Measurements from ENCODE around the gene PPP2R5A. TPM values are rescaled to one million over a fixed set of nuclear protein-coding genes. Genes with fewer than 3 reads are reported as not detected.
A peak's percentile ranks its signal among the peaks of the same experiment; 100 is the strongest.

Gene PPP2R5A
- total RNA-seq (2014; rRNA removed; shearing (Covaris generic)), result 15.1 and 18.4 TPM in 2 replicates

DNA sequence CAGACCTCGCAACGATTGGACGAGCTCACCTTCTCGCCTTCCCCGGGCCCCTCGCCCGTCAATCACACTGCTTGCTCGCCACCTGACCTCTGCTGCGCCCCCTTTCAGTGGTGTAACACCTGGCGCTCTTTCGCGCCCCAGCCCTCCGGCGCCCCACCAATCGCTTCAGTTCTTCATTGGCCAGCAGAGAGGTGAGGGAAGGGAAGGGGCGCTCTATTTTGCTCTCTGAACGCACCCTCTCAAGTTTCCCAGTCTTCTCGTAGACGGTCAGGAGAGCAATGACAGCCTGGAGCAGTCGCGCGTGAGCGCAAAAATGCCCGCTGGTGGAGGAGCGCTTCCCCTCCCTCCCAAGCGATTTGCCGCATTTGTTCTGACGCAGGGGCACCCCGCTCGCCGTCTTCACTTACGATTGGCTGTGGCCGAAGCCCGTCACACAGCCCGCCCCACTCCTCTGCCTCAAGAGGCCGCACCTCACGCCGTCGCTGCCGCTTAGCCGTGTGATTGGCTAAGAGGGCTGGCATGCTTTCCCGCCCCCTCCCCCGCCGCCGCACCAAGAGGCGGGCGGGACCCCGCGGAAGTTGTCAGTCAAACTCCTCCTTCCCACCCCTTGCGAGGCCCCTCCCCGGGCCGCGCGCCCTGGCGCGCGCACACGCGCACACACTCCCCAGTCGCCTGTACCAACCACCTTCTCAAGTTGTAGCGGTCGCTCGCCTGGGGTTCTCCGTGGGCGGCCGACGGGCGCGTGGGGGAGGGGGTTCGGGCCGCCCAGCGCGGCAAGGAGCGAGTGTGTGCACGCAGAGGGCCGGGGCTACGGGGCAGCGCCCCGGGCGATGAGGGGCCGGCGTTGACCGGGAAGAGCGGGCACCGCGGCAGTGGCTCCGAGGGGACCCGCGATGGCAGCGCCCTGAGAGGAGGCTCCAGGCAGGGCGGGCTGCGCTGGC lies at the start of gene PPP2R5A:
Gene PPP2R5A, plus strand, starts transcription at position 667 of the 941 bp plus-strand sequence. CDS start 701 bp downstream, outside the sequence.
- peak; percentile 98 for DNase-seq (ENCODE audit: low spot score)

DNA sequence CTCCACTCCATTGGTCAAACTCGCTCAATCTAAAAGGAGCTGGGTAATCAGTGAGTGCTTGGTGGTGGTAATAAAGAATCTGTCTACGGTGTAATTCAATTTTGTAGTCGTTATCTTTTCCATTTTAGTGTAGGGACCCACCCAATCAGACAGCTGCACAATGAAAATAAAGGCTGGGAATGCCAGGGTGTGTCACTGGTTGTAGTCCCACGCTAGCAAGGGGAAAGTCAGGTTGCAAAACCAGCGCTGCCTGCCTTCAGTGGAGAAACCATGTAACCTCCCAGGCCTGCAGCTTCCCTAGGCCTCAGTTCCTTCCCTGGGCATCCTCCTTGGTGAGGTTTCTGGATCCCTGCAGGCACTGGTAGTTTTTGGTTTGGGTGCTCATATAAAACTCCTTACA lies 49.4 kb upstream of the PPP2R5A start:
- DNase-seq (ENCODE audit: low spot score), result no peak

DNA sequence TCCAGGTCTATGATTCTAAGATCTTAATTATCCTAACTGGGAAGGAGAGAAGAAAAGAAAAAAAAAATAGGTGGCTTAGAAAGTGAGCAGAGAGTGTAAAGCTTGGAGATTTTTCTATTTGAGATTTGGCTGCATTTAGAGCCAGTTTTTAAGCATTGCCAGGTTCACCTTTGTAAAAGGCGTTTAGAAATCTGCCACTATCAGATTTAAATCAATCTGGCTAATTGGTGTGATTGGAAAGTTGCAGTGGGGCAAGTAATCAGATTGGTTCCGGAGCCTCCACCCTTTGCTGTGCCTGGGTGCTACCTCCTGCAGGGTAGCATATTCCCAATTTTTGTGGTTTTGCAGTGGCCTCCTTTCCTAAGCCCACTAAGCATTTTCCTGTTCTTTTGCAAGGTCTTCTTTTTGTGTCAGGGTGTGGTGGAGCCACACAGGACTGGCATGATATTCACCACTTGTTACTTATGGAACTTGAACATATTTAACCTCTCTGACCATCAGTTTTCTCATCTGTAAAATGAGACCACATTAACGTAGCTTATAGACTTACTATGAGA lies 48.5 kb upstream of the PPP2R5A start:
- DNase-seq (ENCODE audit: low spot score), result no peak

DNA sequence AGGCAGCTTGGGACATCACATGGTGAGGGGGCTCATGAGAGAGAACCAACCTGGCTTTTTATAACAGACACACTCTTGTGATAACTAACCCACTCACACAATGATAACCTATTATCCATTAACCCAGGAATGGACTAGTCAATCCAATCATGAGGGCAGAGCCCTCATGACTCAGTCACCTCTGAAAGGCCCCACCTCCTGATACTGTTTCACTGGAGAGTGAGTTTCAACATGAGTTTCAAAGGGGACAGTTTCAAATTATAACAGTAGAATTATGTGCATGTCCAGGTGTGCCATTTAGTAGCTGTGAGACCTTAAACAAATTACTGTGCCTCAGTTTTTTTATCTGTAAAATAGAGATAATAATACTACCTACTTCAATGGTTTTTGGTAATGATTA lies 47.6 kb upstream of the PPP2R5A start:
- no peak for DNase-seq (ENCODE audit: low spot score)

DNA sequence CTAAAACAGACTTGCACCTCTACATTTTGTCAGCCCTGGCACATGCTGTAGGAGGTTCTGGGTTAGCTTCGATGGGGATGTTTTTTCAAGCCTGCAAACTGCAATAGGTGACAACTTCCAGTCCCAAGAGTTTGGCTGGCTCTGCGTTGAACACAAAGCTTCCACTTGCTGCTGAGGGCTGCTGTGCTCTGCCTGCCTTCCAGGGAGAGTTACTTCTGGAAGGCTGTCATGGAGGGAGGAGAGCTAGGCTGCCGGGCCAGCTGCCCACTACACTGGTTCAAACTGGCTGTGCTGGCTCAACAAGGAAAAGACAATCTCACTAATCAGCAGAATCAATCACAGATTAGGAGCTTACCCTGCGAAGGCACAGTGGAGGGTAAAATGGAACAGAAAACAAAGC lies 46.7 kb upstream of the PPP2R5A start:
- DNase-seq (ENCODE audit: low spot score), result no peak

DNA sequence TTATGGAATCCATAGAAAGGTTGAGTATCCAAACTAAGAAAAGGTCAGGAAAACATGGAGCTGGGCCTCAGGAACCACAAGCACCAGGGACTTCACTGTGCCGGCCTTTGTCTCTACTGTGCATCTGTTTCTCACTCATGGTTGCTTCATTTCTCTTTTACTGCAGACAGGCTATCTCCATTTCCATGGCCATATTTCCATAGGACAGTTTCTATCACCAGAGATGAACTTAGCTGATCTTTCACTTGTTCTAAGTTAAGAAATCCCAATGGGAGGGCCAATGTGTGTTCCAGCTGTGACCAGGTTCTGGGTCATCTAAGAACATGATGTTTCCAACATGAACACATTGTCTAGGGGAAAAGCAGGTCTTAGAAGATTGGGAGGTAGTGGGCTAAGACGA lies 43.7 kb upstream of the PPP2R5A start:
- no peak for DNase-seq (ENCODE audit: low spot score)

DNA sequence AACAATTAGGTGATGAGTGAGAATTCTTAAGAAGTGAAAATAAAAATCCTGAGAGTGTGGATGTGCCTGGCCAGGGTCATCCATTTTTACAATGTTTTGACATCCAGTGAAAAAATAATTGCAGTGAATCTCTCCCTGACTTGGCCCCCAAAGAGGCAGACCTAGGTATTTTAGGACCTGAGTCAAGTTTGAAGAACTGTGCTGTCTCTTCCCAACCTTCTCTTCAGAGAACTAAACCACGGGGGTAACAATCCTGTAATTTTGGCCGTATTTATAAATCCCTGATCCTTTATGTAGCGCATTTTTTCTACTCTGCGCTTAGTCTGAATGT lies 43.3 kb upstream of the PPP2R5A start:
- DNase-seq (ENCODE audit: low spot score), result no peak

DNA sequence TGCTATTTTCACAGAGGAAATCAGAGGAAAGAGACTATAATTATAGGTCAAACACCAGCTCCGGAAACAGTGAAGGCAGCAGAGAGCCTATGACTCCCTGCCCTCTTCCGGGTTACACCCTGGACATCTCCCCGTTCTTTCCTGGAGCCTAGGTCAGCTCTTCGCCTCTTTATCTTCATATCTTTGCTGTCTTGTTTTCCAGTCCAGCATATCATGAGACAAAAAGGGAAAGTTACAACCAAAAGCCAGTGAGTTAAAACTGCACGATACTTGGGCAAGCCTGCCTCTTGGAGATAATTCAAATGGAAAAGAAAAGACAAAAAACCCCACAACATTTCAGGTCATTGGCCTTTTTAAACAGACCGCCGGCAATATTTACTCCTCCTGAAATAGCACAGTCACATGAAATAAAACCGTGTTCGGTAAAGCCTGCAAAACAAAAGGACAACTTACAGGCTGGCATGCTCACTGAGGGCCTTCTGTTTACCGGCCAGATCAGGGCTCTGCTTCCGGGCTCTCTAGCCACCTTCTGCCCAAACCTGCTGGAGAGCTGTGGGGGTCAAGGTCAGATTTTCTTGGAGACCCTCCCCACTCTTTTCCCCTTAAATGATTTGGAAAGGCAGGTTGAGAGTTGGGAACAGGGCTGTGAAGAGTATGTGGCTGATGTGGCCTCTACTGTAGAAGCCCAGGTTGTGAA lies 42.8 kb upstream of the PPP2R5A start:
- no peak for DNase-seq (ENCODE audit: low spot score)

DNA sequence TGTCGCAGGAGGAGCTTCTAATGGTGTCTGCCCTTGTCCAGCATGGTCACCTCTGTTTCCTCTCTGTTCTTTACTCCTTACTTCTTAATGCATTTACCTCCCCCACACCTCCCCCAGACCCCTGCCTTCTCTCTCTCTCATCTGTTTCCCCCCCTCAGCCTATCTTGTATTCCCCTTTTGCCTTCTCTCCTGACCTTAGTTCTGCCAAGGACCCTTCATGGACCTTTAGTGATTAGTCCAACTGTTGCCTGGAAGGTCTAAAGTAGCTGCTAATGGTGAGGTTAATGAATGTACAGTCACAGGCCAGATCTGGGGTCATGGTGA lies 42.3 kb upstream of the PPP2R5A start:
- no peak for DNase-seq (ENCODE audit: low spot score)

DNA sequence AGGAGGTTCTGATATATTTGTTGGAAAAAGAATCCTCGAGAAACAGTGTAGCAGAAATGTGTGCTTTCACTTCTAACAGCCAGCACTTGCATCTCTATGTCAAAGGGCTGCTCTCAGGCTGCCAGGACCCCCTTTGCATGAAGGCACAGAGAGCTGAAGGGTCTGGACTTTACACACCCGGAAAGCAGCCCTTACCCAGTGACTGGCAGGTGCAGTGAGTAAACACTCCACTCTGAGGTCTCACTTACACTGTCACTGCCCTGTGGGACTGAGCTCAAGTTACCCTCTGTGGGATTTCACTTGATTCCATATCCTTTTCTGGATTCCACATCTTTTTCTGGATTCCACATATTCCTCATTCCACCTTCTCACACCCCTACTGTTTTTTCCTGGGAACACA lies 40.8 kb upstream of the PPP2R5A start:
- no peak for DNase-seq (ENCODE audit: low spot score)

DNA sequence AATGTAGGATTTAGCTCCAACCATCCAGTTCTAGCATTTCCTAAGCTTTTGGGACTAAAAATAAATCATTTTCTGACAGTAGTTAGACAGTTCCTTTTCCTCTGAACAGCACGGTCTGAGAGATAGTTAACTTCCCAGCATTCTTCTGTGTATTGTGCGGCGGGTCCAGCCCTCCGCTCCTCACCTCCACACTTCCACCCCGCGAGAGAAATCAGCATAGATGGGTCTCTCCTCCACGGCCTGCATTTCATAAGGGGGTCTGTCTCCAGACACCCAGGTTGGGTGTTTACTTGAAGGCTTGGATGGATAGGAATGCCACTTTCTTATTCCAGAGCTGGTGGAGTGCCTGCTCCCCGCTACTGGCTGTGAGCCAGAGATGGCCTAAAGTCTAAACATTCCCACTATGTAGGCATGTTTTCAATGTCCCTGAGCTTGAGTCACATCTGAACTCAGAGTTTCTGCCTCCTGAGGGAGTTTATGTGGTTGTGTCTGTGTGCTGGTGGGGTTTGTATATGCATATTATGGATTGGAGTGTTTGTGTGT lies 38.0 kb upstream of the PPP2R5A start:
- peak; percentile 69 for DNase-seq (ENCODE audit: low spot score)

DNA sequence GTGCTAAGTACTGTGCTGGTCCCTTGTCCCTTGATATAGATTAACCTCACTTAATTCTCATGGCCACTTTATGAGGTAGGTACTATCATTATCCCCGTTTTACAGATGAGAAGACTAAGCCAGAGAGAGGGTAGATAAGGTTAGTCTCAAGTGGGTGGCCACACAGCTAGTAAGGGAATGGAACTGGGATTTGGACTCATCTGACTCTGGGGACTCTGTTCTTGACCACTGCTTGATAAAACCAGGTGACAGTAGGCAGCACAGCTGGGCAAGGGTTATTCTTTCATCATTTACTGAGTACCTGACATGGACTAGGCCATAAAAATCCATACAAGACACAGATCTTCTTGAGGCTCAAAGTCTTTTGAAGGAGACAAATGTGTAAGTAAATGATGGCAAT lies 37.2 kb upstream of the PPP2R5A start:
- DNase-seq (ENCODE audit: low spot score), result no peak

DNA sequence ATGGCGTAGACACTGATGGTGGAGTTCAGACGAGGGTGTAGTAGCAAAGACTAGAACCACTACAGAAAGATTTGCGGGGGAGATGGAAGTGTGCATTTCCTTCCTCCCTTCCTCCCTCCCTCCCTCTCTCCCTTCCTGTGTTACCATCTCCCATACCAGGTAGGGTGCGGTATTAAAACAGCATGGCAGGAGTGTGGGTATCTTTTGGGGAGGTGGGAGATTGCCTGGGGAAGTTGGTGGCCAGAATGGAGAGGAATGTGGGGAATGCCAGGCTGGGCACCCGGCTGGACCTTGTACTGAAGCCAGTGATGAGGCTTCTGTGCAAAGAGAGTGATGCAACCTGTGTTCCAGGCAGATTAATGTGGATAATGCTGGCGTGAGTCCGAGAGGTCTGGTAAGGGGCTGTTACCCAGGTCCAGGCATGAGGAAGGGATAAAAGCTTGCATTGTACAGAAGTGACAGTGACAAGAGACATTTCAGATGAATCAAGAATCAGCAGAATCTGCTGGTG lies 30.3 kb upstream of the PPP2R5A start:
- no peak for DNase-seq (ENCODE audit: low spot score)

DNA sequence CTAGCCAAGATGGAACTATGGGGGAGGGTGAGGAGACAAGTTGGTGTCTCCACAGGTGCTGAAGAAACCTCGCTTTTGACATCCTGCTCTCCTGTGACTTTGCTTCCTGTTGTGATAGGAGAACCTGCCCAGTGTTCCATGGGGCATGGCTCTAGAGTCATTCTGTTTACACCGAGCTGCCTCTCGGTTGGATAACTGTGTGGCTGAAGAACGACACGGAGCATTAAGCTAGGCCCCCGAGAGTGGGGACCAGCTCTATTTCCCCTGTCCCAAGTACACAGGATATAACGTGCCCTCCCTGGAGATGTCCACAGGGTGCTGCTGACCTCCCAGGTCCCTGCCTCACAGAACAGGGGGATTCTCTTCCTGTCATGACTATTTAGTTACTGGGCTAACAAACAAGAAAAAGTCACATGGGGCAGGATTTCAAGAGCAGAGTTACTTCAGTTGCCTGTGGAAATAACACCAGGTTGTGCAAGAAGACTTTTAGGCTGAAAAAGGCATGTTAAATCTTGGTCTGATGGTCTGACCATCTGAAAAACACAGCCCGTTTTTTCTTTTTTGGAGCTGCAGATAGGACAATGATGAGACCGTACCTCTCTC lies 29.4 kb upstream of the PPP2R5A start:
- DNase-seq (ENCODE audit: low spot score), result no peak

DNA sequence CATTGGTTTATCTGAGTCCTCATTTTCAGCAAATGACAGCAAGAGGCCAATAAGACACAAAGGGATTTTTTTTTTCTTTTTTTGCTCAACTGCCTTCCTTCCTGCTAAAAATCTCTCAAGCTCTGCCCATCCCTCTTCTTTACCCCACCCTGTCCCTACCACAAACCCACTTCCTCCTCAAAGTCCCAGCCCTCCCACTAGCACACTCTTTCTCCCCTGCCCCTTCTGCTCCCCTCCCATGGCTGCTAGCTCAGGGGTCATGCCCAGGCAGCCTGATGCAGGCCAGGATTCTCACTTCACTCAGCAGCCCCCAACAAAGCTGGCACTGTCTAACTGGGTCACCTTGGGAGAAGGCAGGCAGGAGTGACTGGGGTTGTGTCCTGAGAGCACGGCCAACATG lies 28.8 kb upstream of the PPP2R5A start:
- no peak for DNase-seq (ENCODE audit: low spot score)

DNA sequence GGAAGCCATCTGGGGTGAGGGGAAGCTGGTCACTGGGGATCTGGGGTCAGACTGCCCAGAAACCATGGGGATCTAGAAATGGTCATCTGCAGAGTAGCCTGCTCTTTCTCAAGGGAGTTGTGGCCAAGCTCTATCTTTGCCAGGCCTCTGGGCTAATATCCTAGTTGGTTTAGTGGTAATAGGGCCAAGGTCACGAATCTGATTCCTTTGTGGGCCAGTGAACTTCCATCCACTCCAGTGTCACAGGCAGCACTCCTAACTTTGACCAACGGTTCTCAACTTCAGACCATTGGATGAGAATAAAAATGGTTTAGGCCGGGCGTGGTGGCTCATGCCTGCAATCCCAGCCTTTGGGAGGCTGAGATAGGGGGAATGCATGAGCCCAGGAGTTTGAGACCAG lies 28.1 kb upstream of the PPP2R5A start:
- DNase-seq (ENCODE audit: low spot score), result no peak

DNA sequence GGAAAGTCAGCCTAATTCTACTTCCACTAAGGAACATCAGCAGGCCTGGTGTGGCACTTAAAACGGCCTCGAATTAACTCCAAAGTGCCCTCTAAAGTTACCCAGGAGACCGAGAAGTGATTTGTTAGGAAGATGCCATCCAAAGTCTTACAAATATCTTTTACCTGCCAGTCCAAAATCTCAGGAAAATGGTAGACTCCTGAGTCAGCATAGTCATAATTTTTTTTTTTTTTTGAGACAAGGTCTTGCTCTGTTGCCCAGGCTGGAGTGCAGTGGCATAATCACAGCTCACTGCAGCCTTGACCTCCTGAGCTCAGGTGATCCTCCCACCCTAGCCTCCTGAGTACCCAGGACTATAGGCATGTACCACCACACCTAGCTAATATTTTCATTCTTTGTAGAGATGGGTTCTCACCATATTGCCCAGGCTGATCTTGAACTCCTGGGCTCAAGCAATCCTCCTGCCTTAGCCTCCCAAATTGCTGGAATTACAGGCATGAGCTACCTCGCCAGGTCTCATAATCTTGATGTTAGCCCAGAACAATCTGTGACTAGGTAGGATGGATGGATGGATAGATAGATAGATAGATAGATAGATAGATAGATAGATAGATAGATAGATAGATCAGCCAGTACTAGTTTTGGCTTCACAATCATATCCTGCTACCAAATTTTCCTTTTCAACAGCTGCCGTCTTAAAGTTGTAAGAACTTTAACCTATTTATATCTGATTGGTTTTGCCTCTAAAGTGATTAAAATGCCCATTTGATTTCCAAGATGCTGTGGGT lies 25.3 kb upstream of the PPP2R5A start:
- no peak for DNase-seq (ENCODE audit: low spot score)

DNA sequence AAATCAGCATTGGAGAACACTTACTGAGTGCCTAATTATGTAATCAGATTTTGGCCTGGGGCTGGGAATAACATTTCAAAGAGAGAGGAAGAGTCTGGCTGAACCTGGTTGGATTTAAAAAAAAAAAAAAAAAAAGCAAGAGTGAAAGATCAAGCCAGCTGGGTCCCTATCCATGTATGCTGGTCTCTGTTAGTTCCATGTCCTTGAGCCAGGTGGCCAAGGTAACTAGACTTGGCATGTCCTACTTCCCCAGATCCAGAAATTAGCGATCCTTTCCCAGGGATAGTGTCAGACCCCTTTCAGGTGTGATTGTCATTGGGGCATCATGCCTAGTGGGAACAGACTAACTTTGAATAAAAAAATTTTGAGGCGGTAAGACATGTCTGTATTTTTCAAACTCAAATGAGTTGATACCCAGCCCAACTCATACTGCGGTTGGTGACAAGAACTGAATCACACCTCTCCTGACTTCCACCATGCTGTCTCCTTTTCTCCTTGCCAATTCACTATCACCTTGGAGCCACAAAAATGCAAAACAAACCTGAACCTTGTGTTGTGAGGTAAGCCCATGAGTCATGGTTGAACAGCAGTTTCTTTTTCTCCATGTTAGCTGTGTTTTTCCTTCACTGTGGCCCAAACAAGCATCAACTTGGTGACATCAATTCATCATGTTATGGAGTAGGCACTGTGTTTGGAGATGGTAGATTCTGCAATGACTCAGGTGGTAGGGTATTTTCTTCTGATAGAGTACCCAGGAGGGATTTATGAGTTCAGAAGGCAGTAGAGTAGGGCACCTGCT lies 24.5 kb upstream of the PPP2R5A start:
- DNase-seq (ENCODE audit: low spot score), result peak; percentile 64

DNA sequence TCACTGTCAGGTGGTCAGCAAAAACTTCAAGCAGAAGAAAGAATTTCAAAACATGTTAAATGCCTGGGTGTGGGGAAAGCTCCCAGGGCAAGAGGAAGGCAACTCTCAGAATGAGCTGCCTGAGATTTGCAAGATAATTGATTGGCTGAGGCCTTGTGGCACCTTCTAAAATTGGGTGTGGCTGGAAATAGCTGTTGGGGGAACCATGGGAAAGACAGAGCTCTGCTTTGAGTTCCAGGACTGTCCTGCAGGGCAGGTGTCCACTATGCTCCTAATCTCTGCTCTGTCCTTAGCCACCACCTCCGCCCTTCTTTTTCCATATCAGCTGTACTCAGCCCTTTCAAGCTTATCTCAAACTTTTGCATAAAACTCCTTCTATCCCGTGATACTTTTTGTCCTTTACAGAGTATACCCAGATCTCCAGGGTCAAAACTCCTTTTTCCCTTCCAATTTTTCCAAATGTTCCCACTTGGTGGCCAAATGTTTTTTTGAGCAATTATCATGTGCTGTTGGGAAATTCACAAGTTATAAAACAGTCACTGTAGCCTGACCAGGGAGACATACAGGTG lies 23.8 kb upstream of the PPP2R5A start:
- no peak for DNase-seq (ENCODE audit: low spot score)

DNA sequence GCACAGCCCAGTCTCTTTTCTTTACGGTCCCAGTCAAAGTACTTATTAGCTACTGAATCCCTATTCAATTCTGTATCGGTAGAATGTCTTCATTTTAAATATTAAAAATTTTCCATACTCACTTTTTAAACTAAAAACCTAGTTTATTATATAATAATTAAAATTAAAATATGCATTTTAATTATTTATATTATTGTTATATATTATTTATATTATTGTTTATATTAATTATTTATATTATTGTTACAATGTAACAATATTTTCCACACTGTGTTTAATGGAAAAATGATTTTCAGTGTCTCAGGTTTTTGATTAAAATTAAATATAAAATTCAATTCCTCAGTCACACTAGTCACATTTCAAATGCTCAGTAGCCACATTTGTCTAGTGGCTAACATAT lies 18.2 kb upstream of the PPP2R5A start:
- no peak for DNase-seq (ENCODE audit: low spot score)
